GM19455 (cell line): Measurements from ENCODE around the gene TMEM42.

Experiments
- ATAC-seq: cut with Tn5 transposase; IDR thresholded peaks from one replicate; pipeline ENCODE4 v1.9.1; 2021; ENCODE audit not compliant: unreplicated experiment

The TMEM42 gene

GRCh38 chr3:44870375-44871061 lies 8.8 kb downstream of the TMEM42 start:
- ATAC-seq = no peak

- ATAC-seq = no peak
Measured at GRCh38 chr3:44874308-44874707, 12.6 kb downstream of the TMEM42 start, which contains the start of gene TGM4. Gene TGM4, plus strand, starts transcription at chr3:44874608. Its CDS starts 71 bp downstream, at chr3:44874679.

GRCh38 chr3:44875596-44875995 lies 13.9 kb downstream of the TMEM42 start:
- ATAC-seq = no peak

GRCh38 chr3:44877333-44877732 lies 15.6 kb downstream of the TMEM42 start:
- ATAC-seq = no peak

- no peak for ATAC-seq
Measured at GRCh38 chr3:44880284-44880683, 18.6 kb downstream of the TMEM42 start.

- no peak for ATAC-seq
Measured at GRCh38 chr3:44883213-44883955, 21.7 kb downstream of the TMEM42 start.

- ATAC-seq = no peak
Measured at GRCh38 chr3:44883999-44884431, 22.3 kb downstream of the TMEM42 start.

- no peak for ATAC-seq
Measured at GRCh38 chr3:44885618-44886017, 23.9 kb downstream of the TMEM42 start.

- ATAC-seq = no peak
Measured at GRCh38 chr3:44886561-44886960, 24.8 kb downstream of the TMEM42 start.

GRCh38 chr3:44887101-44887500 lies 25.4 kb downstream of the TMEM42 start:
- ATAC-seq = no peak

- ATAC-seq = no peak
Measured at GRCh38 chr3:44890258-44890657, 28.5 kb downstream of the TMEM42 start.

- ATAC-seq = no peak
Measured at GRCh38 chr3:44890852-44891251, 29.1 kb downstream of the TMEM42 start.

- no peak for ATAC-seq
Measured at GRCh38 chr3:44892689-44893088, 31.0 kb downstream of the TMEM42 start.

GRCh38 chr3:44893097-44893496 lies 31.4 kb downstream of the TMEM42 start:
- no peak for ATAC-seq

- no peak for ATAC-seq
Measured at GRCh38 chr3:44894485-44894884, 32.8 kb downstream of the TMEM42 start.

GRCh38 chr3:44896440-44896839 lies 34.7 kb downstream of the TMEM42 start:
- no peak for ATAC-seq

- no peak for ATAC-seq
Measured at GRCh38 chr3:44899683-44900367, 38.1 kb downstream of the TMEM42 start.

GRCh38 chr3:44902628-44903027 lies 40.9 kb downstream of the TMEM42 start:
- ATAC-seq = no peak

- ATAC-seq = no peak
Measured at GRCh38 chr3:44903314-44903713, 41.6 kb downstream of the TMEM42 start.

GRCh38 chr3:44903751-44904150 lies 42.0 kb downstream of the TMEM42 start:
- no peak for ATAC-seq

GRCh38 chr3:44905446-44906157 lies 43.9 kb downstream of the TMEM42 start:
- ATAC-seq = no peak
